Measurements from ENCODE around the gene RRAGD. TPM values are rescaled to one million over a fixed set of nuclear protein-coding genes. Genes with fewer than 3 reads are reported as not detected.

Gene RRAGD
- total and polyA plus RNA-seq, 11 donors: 25.8 to 147 (median 96.7) TPM

- Histone ChIP-seq H3K36me3 (no peaks in the 10 kb centered on the region), H3K27ac (peak overlapping the region in 7 of 12 donors; percentile 9 to 99 (median 98)), H3K4me1 (peaks cover 0 to 49% (median 24%) of the 10 kb centered on the region in 12 donors), H3K4me3 (peak overlapping the region in 5 of 12 donors; percentile 76 to 99 (median 87)), H3K27me3 (no peaks in the 10 kb centered on the region), H3K9me3 (no peaks in the 10 kb centered on the region)
- intact Hi-C loops (cut with DNase I): loop anchor here in 8 of 10 donors (2.0 to 10.0 kb wide), 4 partner anchors 41 to 272 kb away; partner anchors contain the start of gene PNRC1 (in 3 of the 8)
- no peak for ATAC-seq
- TF ChIP-seq, protein P1, sequence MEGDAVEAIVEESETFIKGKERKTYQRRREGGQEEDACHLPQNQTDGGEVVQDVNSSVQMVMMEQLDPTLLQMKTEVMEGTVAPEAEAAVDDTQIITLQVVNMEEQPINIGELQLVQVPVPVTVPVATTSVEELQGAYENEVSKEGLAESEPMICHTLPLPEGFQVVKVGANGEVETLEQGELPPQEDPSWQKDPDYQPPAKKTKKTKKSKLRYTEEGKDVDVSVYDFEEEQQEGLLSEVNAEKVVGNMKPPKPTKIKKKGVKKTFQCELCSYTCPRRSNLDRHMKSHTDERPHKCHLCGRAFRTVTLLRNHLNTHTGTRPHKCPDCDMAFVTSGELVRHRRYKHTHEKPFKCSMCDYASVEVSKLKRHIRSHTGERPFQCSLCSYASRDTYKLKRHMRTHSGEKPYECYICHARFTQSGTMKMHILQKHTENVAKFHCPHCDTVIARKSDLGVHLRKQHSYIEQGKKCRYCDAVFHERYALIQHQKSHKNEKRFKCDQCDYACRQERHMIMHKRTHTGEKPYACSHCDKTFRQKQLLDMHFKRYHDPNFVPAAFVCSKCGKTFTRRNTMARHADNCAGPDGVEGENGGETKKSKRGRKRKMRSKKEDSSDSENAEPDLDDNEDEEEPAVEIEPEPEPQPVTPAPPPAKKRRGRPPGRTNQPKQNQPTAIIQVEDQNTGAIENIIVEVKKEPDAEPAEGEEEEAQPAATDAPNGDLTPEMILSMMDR (IDR thresholded peaks at IDR 0.05): no peak
- TF ChIP-seq POLR2A (IDR thresholded peaks at IDR 0.05): no peak
- 83 to 89% (median 86%) methylated on average over 2 of the region's 2 CpGs for WGBS, 4 donors
- DNase-seq: no peak
Observed at GRCh38 chr6:89353702-89354392, 58.2 kb downstream of the RRAGD start.

GRCh38 chr6:89353118-89353556 lies 58.9 kb downstream of the RRAGD start:
- Histone ChIP-seq H3K27ac (peak overlapping the region; percentile 95 to 100 (median 98)), H3K9me3 (no peaks in the 10 kb centered on the region), H3K27me3 (no peaks in the 10 kb centered on the region), H3K36me3 (no peaks in the 10 kb centered on the region), H3K4me1 (peaks cover 0 to 56% (median 31%) of the 10 kb centered on the region in 12 donors), H3K4me3 (peak overlapping the region; percentile 73 to 99 (median 88))
- WGBS, 4 donors: 42 to 47% (median 45%) methylated on average over 22 to 27 of the region's 27 CpGs
- peak in 1 of 4 donors; percentile 2 for ATAC-seq
- DNase-seq: peak in 1 of 5 donors; percentile 26
- intact Hi-C loops (cut with DNase I): loop anchor here in 8 of 10 donors (2.0 to 10.0 kb wide), 4 partner anchors 40 to 271 kb away; partner anchors contain the start of gene PNRC1 (in 3 of the 8)
- no peak for TF ChIP-seq POLR2A (IDR thresholded peaks at IDR 0.05)
- TF ChIP-seq, protein P1 (IDR thresholded peaks at IDR 0.05): no peak

DNA sequence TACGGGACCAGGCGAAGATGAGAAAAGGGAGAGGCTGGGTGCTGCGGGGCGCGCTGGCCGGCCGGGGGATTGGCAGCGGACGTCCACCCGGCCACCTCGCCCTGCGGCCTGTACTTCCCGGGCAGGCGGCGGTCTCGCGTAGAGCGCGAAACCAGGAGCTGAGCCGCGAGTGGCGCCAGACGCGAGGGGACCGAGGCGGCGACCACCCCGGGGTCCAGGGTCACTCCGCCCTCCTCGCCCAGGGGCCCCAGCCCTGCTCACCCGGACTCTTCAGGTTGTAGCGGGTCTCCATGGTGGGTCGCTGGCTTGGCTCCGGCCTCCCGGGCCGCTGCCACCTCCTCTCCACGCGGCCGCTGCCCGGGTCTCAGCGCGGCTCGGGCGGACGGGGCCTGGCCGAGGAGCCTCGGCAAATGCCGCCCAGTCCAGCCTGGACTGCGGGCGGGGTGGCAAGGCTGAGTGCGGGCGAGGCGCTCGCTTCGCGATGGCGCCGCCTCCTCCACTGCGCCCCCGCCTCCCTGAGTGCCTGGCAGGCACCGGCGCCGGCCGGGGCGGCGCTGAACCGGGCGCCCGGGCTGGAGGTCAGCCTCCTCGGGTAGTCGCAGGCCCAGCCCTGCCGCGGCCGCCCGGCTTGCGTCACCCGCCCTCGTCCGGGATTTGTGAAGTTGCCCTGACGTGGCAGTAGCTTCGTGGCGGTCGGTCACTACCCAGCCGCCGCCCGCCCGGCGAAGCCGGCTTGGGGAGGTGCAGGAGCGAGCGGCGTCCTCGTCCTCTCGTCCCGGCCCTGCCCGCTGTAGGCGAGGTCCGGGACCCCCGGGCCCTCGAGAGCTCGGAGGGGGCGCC lies 59.6 kb downstream of the RRAGD start, which contains the start of gene UBE2J1:
Gene UBE2J1 (minus strand): TSS at position 445 of the 840 bp plus-strand sequence. CDS start 153 bp downstream, at position 292.
- TF ChIP-seq, protein P1 (IDR thresholded peaks at IDR 0.05): peak in 2 of 12 donors; percentile 7 to 9
- peak; percentile 84 to 94 for TF ChIP-seq POLR2A (IDR thresholded peaks at IDR 0.05)
- DNase-seq (peak; percentile 95 to 98 (median 97)), ATAC-seq (peak; percentile 90 to 98 (median 96))
- peak within 1 kb of the TSS; percentile 73 to 99 (median 88) for H3K4me3 ChIP-seq
- WGBS, 4 donors: 0 to 1% (median 0%) methylated on average over 37 to 102 of the region's 102 CpGs
- no peaks in the 10 kb centered on the region for H3K9me3 ChIP-seq
- H3K27ac ChIP-seq: peak within 1 kb of the TSS; percentile 95 to 100 (median 98)
- H3K27me3 ChIP-seq: no peaks in the 10 kb centered on the region
- H3K4me1 ChIP-seq: peaks cover 0 to 57% (median 38%) of the 10 kb centered on the region in 12 donors
- H3K36me3 ChIP-seq: no peaks in the 10 kb centered on the region
- intact Hi-C loops (cut with DNase I): loop anchor here in 8 of 10 donors (2.0 to 10.0 kb wide), 4 partner anchors 40 to 270 kb away; partner anchors contain the start of gene PNRC1 (in 3 of the 8)

All from heart left ventricle (tissue), 16 donors.